BLaER1 (cell line): ENCODE measurements around the gene MAST3.

Experiments
- H3K27ac ChIP-seq: shearing (Covaris generic); formaldehyde crosslinking; 2 replicates; pipeline ENCODE4 v1.8.1; 2022
- H3K27me3 ChIP-seq: shearing (Covaris generic); formaldehyde crosslinking; 2 replicates; pipeline ENCODE4 v1.8.1; 2022
- H3K36me3 ChIP-seq: shearing (Covaris generic); formaldehyde crosslinking; 2 replicates; pipeline ENCODE4 v1.8.1; 2022
- H3K4me1 ChIP-seq: shearing (Covaris generic); formaldehyde crosslinking; 2 replicates; pipeline ENCODE4 v1.8.1; 2022
- H3K4me2 ChIP-seq: shearing (Covaris generic); formaldehyde crosslinking; 2 replicates; pipeline ENCODE4 v1.8.1; 2022
- H3K4me3 ChIP-seq: shearing (Covaris generic); formaldehyde crosslinking; 2 replicates; pipeline ENCODE4 v1.8.1; 2022
- H3K9ac ChIP-seq: shearing (Covaris generic); formaldehyde crosslinking; 2 replicates; pipeline ENCODE4 v1.8.1; 2022
- H3K9me3 ChIP-seq: shearing (Covaris generic); formaldehyde crosslinking; 2 replicates; pipeline ENCODE4 v1.8.1; 2022
- H4K20me1 ChIP-seq: shearing (Covaris generic); formaldehyde crosslinking; 2 replicates; pipeline ENCODE4 v1.8.1; 2022
- Cebpa-rat ChIP-seq: shearing (Covaris generic); IDR thresholded peaks from 2 replicates; pipeline ENCODE4 v1.8.1; 2022

Gene MAST3

GRCh38 chr19:18128044-18128443, 30.5 kb downstream of the MAST3 start:
- peaks cover 95% of the 10 kb centered on the region for H3K36me3 ChIP-seq

DNA sequence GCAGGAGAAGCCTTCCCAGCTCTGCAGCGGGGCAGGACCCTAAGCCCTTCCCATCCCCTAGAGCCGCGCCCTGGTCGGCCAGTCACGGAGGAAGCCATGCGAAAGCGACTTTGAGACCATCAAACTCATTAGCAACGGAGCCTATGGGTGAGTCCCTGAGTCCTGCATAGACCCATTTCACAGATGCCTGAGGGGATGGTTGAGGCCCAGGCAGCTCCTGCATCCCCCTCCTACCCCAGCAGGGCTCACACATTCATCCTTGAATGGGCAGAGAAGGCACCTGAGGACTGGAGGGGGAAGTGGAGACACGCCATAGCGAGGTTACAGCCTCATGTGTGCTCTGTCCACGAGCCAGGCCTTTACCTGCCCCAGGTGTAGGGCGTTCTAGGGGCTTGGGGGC, 31.2 kb downstream of the MAST3 start:
- Histone ChIP-seq H3K27me3 (no peaks in the 10 kb centered on the region), H3K4me2 (no peak overlapping the region), H3K4me3 (no peak overlapping the region), H3K4me1 (no peaks in the 10 kb centered on the region), H3K36me3 (peaks cover 95% of the 10 kb centered on the region), H3K9me3 (no peaks in the 10 kb centered on the region), H3K9ac (no peak overlapping the region), H4K20me1 (peaks cover 12% of the 10 kb centered on the region; the same call in 1 of the 2 replicates), H3K27ac (no peak overlapping the region)
- no peak for TF ChIP-seq Cebpa-rat

More at GRCh38 chr19:18128044-18128443, 30.5 kb downstream of the MAST3 start:
- no peak overlapping the region for H3K27ac ChIP-seq
- H3K4me3 ChIP-seq = no peak overlapping the region
- H3K9me3 ChIP-seq = no peaks in the 10 kb centered on the region
- H3K9ac ChIP-seq = no peak overlapping the region
- peaks cover 17% of the 10 kb centered on the region for H4K20me1 ChIP-seq
- no peak for TF ChIP-seq Cebpa-rat
- peaks cover 6% of the 10 kb centered on the region for H3K4me1 ChIP-seq
- no peaks in the 10 kb centered on the region for H3K27me3 ChIP-seq
- H3K4me2 ChIP-seq = no peak overlapping the region

DNA sequence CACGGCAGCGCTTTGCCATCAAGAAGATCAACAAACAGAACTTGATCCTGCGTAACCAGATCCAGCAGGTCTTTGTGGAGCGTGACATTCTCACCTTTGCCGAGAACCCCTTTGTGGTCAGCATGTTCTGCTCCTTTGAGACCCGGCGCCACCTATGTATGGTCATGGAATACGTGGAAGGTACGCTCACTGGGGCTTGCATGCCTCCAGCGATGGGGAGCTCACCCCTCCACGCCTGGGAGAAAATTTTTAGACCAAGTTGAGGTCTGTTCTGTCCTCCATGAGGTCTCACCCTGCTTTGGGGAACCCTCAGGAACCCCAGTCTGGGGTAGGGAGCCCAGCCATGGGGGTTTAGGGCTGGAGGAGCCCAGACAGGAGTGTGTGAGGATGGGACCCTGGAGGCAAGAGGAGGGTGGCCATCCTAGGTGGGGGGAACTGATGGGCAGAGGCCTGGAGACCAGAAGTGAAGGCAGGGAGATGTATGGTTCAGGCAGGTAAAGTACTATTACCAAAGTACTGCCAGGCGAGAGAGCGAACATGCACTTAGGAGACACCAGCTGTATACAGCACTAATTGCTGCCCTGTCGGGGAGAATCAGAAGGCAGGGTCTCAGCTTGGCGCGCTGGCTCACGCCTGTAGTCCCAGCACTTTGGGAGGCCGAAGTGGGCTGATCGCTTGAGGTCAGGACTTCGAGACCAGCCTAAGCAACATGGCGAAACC, 33.1 kb downstream of the MAST3 start:
- H3K4me3 ChIP-seq = no peak overlapping the region
- H3K4me2 ChIP-seq = no peak overlapping the region
- TF ChIP-seq Cebpa-rat = no peak
- no peaks in the 10 kb centered on the region for H3K4me1 ChIP-seq
- H3K9me3 ChIP-seq = no peaks in the 10 kb centered on the region
- H3K27me3 ChIP-seq = no peaks in the 10 kb centered on the region
- H4K20me1 ChIP-seq = peaks cover 12% of the 10 kb centered on the region; the same call in 1 of the 2 replicates
- H3K27ac ChIP-seq = no peak overlapping the region
- no peak overlapping the region for H3K9ac ChIP-seq
- H3K36me3 ChIP-seq = peaks cover 95% of the 10 kb centered on the region

DNA sequence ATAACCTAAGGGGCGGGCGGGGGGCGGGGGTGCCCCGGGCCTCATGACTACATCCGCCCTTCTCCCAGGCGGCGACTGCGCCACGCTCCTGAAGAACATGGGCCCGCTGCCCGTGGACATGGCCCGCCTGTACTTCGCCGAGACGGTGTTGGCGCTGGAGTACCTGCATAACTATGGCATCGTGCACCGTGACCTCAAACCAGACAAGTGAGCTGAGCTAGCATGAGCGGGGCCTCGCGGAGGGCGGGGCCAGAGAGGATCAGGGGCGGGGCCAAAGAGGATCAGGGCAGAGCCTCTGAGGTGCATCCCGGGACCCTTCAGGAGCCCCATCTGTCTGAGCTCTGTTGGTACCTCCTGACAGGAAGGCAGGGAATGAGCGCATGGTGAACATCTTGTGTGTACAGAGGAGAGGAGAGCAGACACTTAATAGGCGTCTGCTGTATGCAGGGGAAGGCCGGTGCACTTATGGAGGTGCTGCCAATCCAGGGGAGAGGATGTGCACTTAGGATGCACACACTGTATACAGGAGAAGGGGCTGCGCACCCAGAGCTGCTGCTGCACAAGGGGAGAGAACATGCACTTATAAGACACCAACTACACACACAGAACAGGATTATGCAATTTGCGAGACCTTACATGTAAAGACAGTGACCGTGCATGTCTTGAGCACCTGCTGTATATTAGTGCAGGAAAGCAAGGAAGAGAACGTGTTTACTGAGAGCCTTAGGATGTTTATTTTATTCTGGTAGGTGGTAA, 34.4 kb downstream of the MAST3 start:
- Histone ChIP-seq H3K4me1 (no peaks in the 10 kb centered on the region), H3K4me3 (no peak overlapping the region), H3K27ac (no peak overlapping the region), H4K20me1 (peaks cover 12% of the 10 kb centered on the region; the same call in 1 of the 2 replicates), H3K4me2 (no peak overlapping the region), H3K9ac (no peak overlapping the region), H3K36me3 (peaks cover 99% of the 10 kb centered on the region), H3K27me3 (no peaks in the 10 kb centered on the region), H3K9me3 (no peaks in the 10 kb centered on the region)
- TF ChIP-seq Cebpa-rat = no peak

DNA sequence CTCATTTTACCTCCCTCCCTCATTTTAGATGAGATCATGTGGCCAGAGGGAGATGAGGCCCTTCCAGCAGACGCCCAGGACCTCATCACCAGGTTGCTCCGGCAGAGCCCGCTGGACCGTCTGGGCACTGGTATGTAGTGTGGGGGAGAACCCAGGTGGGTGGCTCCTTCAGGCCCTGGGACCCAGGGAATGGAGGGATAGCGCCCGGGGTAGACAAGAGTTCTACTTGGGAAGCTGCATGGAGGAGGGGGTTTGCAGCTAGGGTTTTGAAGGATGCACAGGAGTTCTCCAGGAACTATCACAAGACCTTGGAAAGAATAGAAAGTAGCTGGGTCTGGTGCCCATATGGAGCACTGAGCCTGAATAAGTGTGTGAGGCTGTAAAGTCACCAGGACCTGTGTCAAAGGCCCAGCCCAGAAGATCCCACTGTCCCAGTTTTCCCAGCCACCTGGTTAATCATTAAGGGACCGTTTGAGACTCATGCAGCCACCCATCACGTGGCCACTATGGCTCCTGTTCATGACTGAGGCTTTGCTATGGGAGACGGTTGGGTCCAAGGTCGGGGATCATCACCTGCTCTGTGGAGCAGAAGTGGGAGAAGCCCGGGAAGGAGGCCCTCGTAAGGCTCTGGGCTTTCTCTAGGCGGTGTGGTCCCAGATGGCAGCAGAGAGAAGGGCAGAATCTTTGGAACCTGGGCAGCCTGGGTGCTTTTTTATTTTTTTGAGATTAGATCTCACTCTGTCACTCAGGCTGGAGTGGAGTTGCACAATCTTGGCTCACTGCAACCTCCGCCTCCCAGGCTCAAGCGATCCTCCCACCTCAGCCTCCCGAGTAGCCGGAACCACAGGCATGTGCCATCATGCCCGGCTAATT, 38.4 kb downstream of the MAST3 start:
- Histone ChIP-seq H3K4me3 (no peak overlapping the region), H3K27me3 (no peaks in the 10 kb centered on the region), H3K27ac (no peak overlapping the region), H3K9me3 (no peaks in the 10 kb centered on the region), H3K36me3 (peaks cover 96% of the 10 kb centered on the region), H3K9ac (no peak overlapping the region), H4K20me1 (peaks cover 9% of the 10 kb centered on the region; the same call in 1 of the 2 replicates), H3K4me1 (no peaks in the 10 kb centered on the region), H3K4me2 (no peak overlapping the region)
- 0 out of 2 replicates have a peak, but pooled peaks have one; percentile 9 for TF ChIP-seq Cebpa-rat

DNA sequence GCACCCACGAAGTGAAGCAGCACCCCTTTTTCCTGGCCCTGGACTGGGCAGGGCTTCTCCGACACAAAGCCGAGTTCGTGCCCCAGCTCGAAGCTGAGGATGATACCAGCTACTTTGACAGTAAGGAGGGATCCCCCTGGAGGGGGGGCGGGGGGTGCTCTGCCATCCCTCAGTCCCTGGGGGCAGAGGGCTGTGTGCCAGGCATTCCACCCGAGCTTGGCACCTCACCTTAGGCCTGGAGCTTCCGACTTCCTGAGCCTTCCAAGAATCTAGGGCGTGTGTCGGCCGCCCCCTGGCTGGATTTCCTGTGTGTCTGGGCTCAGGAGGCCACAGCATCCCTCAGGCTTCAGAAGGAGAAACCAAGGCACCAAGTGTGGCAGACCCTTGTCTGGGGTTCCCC, 39.7 kb downstream of the MAST3 start:
- H3K27me3 ChIP-seq = no peaks in the 10 kb centered on the region
- no peak overlapping the region for H3K27ac ChIP-seq
- H3K4me1 ChIP-seq = no peaks in the 10 kb centered on the region
- H4K20me1 ChIP-seq = 0 out of 2 replicates have a peak, but pooled peaks cover 6% of the 10 kb centered on the region
- peaks cover 97% of the 10 kb centered on the region for H3K36me3 ChIP-seq
- TF ChIP-seq Cebpa-rat = no peak
- H3K4me2 ChIP-seq = no peak overlapping the region
- no peak overlapping the region for H3K4me3 ChIP-seq
- H3K9me3 ChIP-seq = no peaks in the 10 kb centered on the region
- no peak overlapping the region for H3K9ac ChIP-seq

- H3K9me3 ChIP-seq = no peaks in the 10 kb centered on the region
- no peak overlapping the region for H3K9ac ChIP-seq
- 0 out of 2 replicates have a peak, but pooled peaks cover 6% of the 10 kb centered on the region for H4K20me1 ChIP-seq
- H3K4me3 ChIP-seq = no peak overlapping the region
- no peaks in the 10 kb centered on the region for H3K4me1 ChIP-seq
- no peak overlapping the region for H3K4me2 ChIP-seq
- H3K36me3 ChIP-seq = peaks cover 97% of the 10 kb centered on the region
- H3K27ac ChIP-seq = no peak overlapping the region
- H3K27me3 ChIP-seq = no peaks in the 10 kb centered on the region
- no peak for TF ChIP-seq Cebpa-rat
Observed at GRCh38 chr19:18137657-18138339, 40.2 kb downstream of the MAST3 start.

- H3K9ac ChIP-seq = no peak overlapping the region
- H3K27ac ChIP-seq = no peak overlapping the region
- H4K20me1 ChIP-seq = 0 out of 2 replicates have a peak, but pooled peaks cover 6% of the 10 kb centered on the region
- H3K9me3 ChIP-seq = no peaks in the 10 kb centered on the region
- H3K4me3 ChIP-seq = no peak overlapping the region
- H3K4me2 ChIP-seq = no peak overlapping the region
- H3K36me3 ChIP-seq = peaks cover 97% of the 10 kb centered on the region
- H3K4me1 ChIP-seq = no peaks in the 10 kb centered on the region
- no peaks in the 10 kb centered on the region for H3K27me3 ChIP-seq
- no peak for TF ChIP-seq Cebpa-rat
Observed at GRCh38 chr19:18140473-18140872, 42.9 kb downstream of the MAST3 start.

GRCh38 chr19:18141031-18141430, 43.5 kb downstream of the MAST3 start:
- H3K36me3 ChIP-seq = peaks cover 97% of the 10 kb centered on the region
- H3K4me2 ChIP-seq = no peak overlapping the region
- no peak overlapping the region for H3K4me3 ChIP-seq
- H3K9ac ChIP-seq = no peak overlapping the region
- no peak for TF ChIP-seq Cebpa-rat
- H3K27ac ChIP-seq = no peak overlapping the region
- no peaks in the 10 kb centered on the region for H3K27me3 ChIP-seq
- no peaks in the 10 kb centered on the region for H3K4me1 ChIP-seq
- H3K9me3 ChIP-seq = no peaks in the 10 kb centered on the region
- 0 out of 2 replicates have a peak, but pooled peaks cover 6% of the 10 kb centered on the region for H4K20me1 ChIP-seq
